OCI-LY3 (cell line): ENCODE results near the gene MIA.

Source experiments
- EZH2phosphoT487 ChIP-seq: fragments of 200-600 bp; shearing (Covaris generic); IDR thresholded peaks from 2 replicates; pipeline ENCODE4 v1.6.1; 2018; ENCODE audit warnings: antibody characterized with exemption, mixed run types, low read depth
- TF ChIP-seq, protein P1 (sequence below): fragments of 200-600, 300-600 bp; sonication (generic); IDR thresholded peaks from 2 replicates; pipeline ENCODE4 v1.5.1; 2014; ENCODE audit warnings: antibody characterized with exemption, low read length, low read depth

DNA sequence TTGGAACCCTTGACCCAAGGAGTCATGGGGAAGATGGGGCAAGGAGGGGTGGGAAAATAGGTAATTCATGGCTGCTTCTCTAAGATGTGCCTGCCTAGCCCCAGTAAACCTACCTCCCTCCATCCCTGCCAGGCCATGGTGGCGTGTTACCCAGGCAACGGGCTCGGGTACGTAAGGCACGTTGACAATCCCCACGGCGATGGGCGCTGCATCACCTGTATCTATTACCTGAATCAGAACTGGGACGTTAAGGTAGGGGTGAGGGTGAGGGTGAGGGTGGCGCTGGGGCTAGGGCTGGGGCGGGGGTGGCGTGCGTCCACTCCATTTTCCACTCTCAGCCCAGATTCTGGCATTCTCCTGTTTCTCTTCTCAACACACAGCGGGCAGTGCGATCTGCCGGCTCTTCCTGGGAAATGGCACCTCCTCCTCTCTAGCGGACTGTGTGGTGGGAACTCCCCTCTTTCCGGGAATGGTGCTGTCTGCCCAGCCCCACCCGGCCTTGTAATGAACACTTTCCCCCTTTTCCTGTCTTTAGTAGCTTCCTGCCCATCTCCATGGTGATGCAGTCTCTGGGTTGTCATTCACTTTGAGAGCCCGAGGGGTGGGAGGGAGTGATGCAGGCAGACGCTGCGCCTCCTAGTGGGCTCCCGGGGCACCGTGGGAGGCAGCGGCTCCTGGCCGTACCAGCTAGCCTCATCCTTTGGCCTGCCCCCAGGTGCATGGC, 31.3 kb downstream of the MIA start:
- TF ChIP-seq, protein P1, sequence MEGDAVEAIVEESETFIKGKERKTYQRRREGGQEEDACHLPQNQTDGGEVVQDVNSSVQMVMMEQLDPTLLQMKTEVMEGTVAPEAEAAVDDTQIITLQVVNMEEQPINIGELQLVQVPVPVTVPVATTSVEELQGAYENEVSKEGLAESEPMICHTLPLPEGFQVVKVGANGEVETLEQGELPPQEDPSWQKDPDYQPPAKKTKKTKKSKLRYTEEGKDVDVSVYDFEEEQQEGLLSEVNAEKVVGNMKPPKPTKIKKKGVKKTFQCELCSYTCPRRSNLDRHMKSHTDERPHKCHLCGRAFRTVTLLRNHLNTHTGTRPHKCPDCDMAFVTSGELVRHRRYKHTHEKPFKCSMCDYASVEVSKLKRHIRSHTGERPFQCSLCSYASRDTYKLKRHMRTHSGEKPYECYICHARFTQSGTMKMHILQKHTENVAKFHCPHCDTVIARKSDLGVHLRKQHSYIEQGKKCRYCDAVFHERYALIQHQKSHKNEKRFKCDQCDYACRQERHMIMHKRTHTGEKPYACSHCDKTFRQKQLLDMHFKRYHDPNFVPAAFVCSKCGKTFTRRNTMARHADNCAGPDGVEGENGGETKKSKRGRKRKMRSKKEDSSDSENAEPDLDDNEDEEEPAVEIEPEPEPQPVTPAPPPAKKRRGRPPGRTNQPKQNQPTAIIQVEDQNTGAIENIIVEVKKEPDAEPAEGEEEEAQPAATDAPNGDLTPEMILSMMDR: peak; percentile 76
- no peak for TF ChIP-seq EZH2phosphoT487
